22Rv1 (cell line): ENCODE results near the gene TRPC4.

Experiments
- H3K27ac ChIP-seq: fragments of 450-650 bp; 2 replicates; pipeline ENCODE4 v1.5.1; 2017
- CTCF ChIP-seq: fragments of 450-650 bp; IDR thresholded peaks from 2 replicates; pipeline ENCODE4 v1.5.1; 2017; ENCODE audit warnings: mild to moderate bottlenecking
- ZFX ChIP-seq: fragments of 450-650 bp; IDR thresholded peaks from 2 replicates; pipeline ENCODE4 v1.6.1; 2017; ENCODE audit warnings: antibody characterized with exemption, borderline replicate concordance

The TRPC4 gene

GRCh38 chr13:37869756-37870488, at the start of gene TRPC4:
Gene TRPC4 (minus strand): TSS chr13:37869772. CDS start chr13:37783333, 86,439 bp downstream.
- H3K27ac ChIP-seq = no peak within 1 kb of the TSS
- TF ChIP-seq CTCF = peak; percentile 77
- TF ChIP-seq ZFX = no peak

GRCh38 chr13:37918751-37919150, 49.2 kb upstream of the TRPC4 start:
- H3K27ac ChIP-seq = no peak overlapping the region
- no peak for TF ChIP-seq CTCF
- no peak for TF ChIP-seq ZFX

GRCh38 chr13:37918116-37918714, 48.6 kb upstream of the TRPC4 start:
- no peak overlapping the region for H3K27ac ChIP-seq
- TF ChIP-seq ZFX (no peak), CTCF (no peak)

- no peak for TF ChIP-seq CTCF
- TF ChIP-seq ZFX = no peak
- no peak overlapping the region for H3K27ac ChIP-seq
These were observed 45.3 kb upstream of the TRPC4 start for GRCh38 chr13:37914781-37915391.

GRCh38 chr13:37910790-37911189, 41.2 kb upstream of the TRPC4 start:
- no peak overlapping the region for H3K27ac ChIP-seq
- TF ChIP-seq CTCF (no peak), ZFX (no peak)

- TF ChIP-seq CTCF = no peak
- no peak for TF ChIP-seq ZFX
- H3K27ac ChIP-seq = no peak overlapping the region
These were observed 37.3 kb upstream of the TRPC4 start for GRCh38 chr13:37906880-37907279.

GRCh38 chr13:37905736-37906135, 36.2 kb upstream of the TRPC4 start:
- H3K27ac ChIP-seq = no peak overlapping the region
- TF ChIP-seq ZFX = no peak
- no peak for TF ChIP-seq CTCF
